Transverse colon (tissue), 4 donors: ENCODE data around the gene PUSL1. TPM values are rescaled to one million over a fixed set of nuclear protein-coding genes. Genes with fewer than 3 reads are reported as not detected.

Source experiments
- DNase-seq: peaks from one replicate; pipeline ENCODE4 v3.0.0-alpha.2; 2019
- H3K27ac ChIP-seq, 4 donors: fragments of 200-600 bp; sonication (generic); 2 replicates each; pipeline ENCODE4 v1.5.1; 2016 to 2018; ENCODE audit warnings: inconsistent platforms in 4 of 4
- H3K27me3 ChIP-seq: fragments of 200-600 bp; sonication (generic); 2 replicates; pipeline ENCODE4 v1.5.1; 2017; ENCODE audit warnings: inconsistent platforms
- H3K36me3 ChIP-seq, 4 donors: fragments of 200-600 bp; sonication (generic); 2 replicates each; pipeline ENCODE4 v1.5.1; 2017 to 2019; ENCODE audit warnings: inconsistent platforms in 4 of 4
- H3K4me1 ChIP-seq, 4 donors: fragments of 200-600 bp; sonication (generic); 2 replicates each; pipeline ENCODE4 v1.5.1; 2017 to 2020; ENCODE audit warnings: inconsistent platforms in 4 of 4
- H3K4me3 ChIP-seq, 4 donors: fragments of 200-600 bp; sonication (generic); 1 replicate in 1 of 4; 2 replicates in 3 of 4; pipeline versions ENCODE4 v1.5.1 to v1.6.1; 2017 to 2019; ENCODE audit warnings: inconsistent platforms in 4 of 4
- H3K9me3 ChIP-seq, 2 donors: fragments of 200-600 bp; sonication (generic); 2 replicates each; pipeline ENCODE4 v1.5.1; 2017 to 2019; ENCODE audit warnings: inconsistent platforms in 2 of 2
- CTCF ChIP-seq, 5 experiments: fragments of 200-600 bp in 3 of 5; fragments of 450-650 bp in 2 of 5; sonication (generic) in 3 of 5; IDR thresholded peaks; 1 replicate in 2 of 5; 2 replicates in 3 of 5; pipeline ENCODE4 v1.5.1; 2016 to 2017; ENCODE audit warnings: antibody characterized with exemption in 5 of 5, inconsistent platforms in 3 of 5, mild to moderate bottlenecking in 2 of 5, moderate library complexity in 1 of 5
- EP300 ChIP-seq: sonication (generic); formaldehyde crosslinking; IDR thresholded peaks from one replicate; pipeline ENCODE4 v1.6.1; 2017; ENCODE audit warnings: antibody characterized with exemption, low read depth
- POLR2A ChIP-seq: fragments of 450-650 bp; IDR thresholded peaks from one replicate; pipeline ENCODE4 v1.6.1; 2016; ENCODE audit warnings: antibody characterized with exemption, mild to moderate bottlenecking, moderate library complexity
- POLR2AphosphoS5 ChIP-seq, 3 donors: sonication (generic); formaldehyde crosslinking; IDR thresholded peaks; one replicate each; pipeline ENCODE4 v1.6.1; 2016; ENCODE audit warnings: antibody characterized with exemption in 3 of 3
- WGBS, 2 donors: methylation state at CpG; one replicate each; pipeline ENCODE4 v1.1.5; 2018; ENCODE audit warnings: low coverage in 1 of 2; 5-methylcytosine and 5-hydroxymethylcytosine counted together
- in situ Hi-C, 4 donors: fragments of 200-750 bp; cut with MboI; loops; one replicate each; pipeline versions ENCODE4 v1.15.0 to v1.15.1; 2017; ENCODE audit warnings: low sequenced_read_pairs in 3 of 4, low pct_ligation_motif_present in 1 of 4, low pct_unique_long_range_greater_than_20kb in 1 of 4
- intact Hi-C: fragments of 100-400 bp; cut with DNase I; formaldehyde crosslinking; loops from one replicate; pipeline ENCODE4 v1.15.1; 2023; ENCODE audit warnings: low total_unique reads
- total RNA-seq, 4 donors: library from RNA; depleted of rRNA; stranded (reverse); fragments of >200 nt; gene quantifications; one replicate each; pipeline ENCODE4 v1.1.0, GENCODE V29; 2016

Gene PUSL1
- total RNA-seq, 4 donors from 2014 or later: 7.0 to 35.9 (median 20.5) TPM

- WGBS, 2 donors: 81% methylated on average over 3 of the region's 3 CpGs; no CpG with 5 or more reads in 1 of the 2 donors
- no peak overlapping the region for H3K4me3 ChIP-seq
- peaks cover 24 to 38% (median 36%) of the 10 kb centered on the region in 4 donors for H3K4me1 ChIP-seq
- peaks cover 0 to 18% (median 8%) of the 10 kb centered on the region in 4 donors for H3K36me3 ChIP-seq
- DNase-seq: no peak
- H3K27me3 ChIP-seq: no peaks in the 10 kb centered on the region
- H3K9me3 ChIP-seq: no peaks in the 10 kb centered on the region
- TF ChIP-seq CTCF (IDR thresholded peaks at IDR 0.05) (no peak), EP300 (no peak), POLR2AphosphoS5 (IDR thresholded peaks at IDR 0.05) (no peak), POLR2A (no peak)
- in situ Hi-C loops (no loop called here), intact Hi-C loops (no loop called here)
- peak overlapping the region in 3 of 4 donors; percentile 96 to 97 (median 96) for H3K27ac ChIP-seq
Measured at GRCh38 chr1:1310109-1310385, 1.6 kb downstream of the PUSL1 start.

GRCh38 chr1:1310476-1311053 lies 2.2 kb downstream of the PUSL1 start:
- no peak overlapping the region for H3K4me3 ChIP-seq
- peaks cover 19 to 32% (median 30%) of the 10 kb centered on the region in 4 donors for H3K4me1 ChIP-seq
- no peaks in the 10 kb centered on the region for H3K27me3 ChIP-seq
- no peak for DNase-seq
- WGBS, 2 donors: 82% methylated on average over 19 of the region's 21 CpGs; no CpG with 5 or more reads in 1 of the 2 donors
- intact Hi-C loops: no loop called here
- no peak for TF ChIP-seq POLR2AphosphoS5 (IDR thresholded peaks at IDR 0.05)
- no peak for TF ChIP-seq CTCF (IDR thresholded peaks at IDR 0.05)
- TF ChIP-seq EP300: no peak
- TF ChIP-seq POLR2A: no peak
- peak overlapping the region in 2 of 4 donors; percentile 96 to 97 for H3K27ac ChIP-seq
- H3K36me3 ChIP-seq: peaks cover 0 to 18% (median 8%) of the 10 kb centered on the region in 4 donors
- in situ Hi-C loops: no loop called here
- no peaks in the 10 kb centered on the region for H3K9me3 ChIP-seq

- TF ChIP-seq EP300: no peak
- TF ChIP-seq POLR2A: no peak
- no peak for TF ChIP-seq POLR2AphosphoS5 (IDR thresholded peaks at IDR 0.05)
- TF ChIP-seq CTCF (IDR thresholded peaks at IDR 0.05): no peak
- 88% methylated on average over 22 of the region's 22 CpGs; no CpG with 5 or more reads in 1 of the 2 donors for WGBS, 2 donors
- H3K36me3 ChIP-seq: peaks cover 0 to 18% (median 8%) of the 10 kb centered on the region in 4 donors
- H3K4me3 ChIP-seq: no peak overlapping the region
- H3K27me3 ChIP-seq: no peaks in the 10 kb centered on the region
- no peaks in the 10 kb centered on the region for H3K9me3 ChIP-seq
- in situ Hi-C loops (no loop called here), intact Hi-C loops (no loop called here)
- no peak overlapping the region for H3K27ac ChIP-seq
- no peak for DNase-seq
- peaks cover 11 to 28% (median 23%) of the 10 kb centered on the region in 4 donors for H3K4me1 ChIP-seq
Measured at GRCh38 chr1:1311107-1312104, 3.0 kb downstream of the PUSL1 start.
